ENCODE results near the gene MPLKIP.
"Not testable (repeated sequence)": the region's sequence is repeated elsewhere in the genome, so short reads cannot be mapped to it uniquely, and the experiment has no call there.

Gene MPLKIP

DNA sequence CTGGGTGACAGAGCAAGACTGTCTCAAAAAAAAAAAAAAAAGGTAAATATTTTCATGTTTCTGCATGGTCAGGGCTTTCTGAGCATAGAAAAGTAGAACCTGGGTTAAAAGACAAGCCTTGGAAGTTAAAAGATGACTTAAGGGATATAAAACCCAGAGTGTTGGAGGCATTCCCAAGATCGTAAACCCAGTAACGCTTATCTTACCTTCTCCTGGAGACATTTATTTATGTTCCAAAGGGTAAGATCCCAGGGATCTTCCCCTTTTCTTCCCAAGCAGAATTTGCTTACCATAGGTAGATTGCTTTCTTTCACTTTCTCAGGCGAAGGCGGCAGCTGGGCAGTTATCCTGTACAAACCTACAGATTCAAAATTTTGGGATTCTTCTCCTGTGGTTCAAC, 22.6 kb upstream of the MPLKIP start:
- H3K27me3 ChIP-seq (ENCODE audit: control insufficient read depth in 1 of 2, insufficient read depth in 2 of 2, low read length in 2 of 2): no peaks in the 10 kb centered on the region
- H3K4me3 ChIP-seq (ENCODE audit: low read length in 2 of 2): no peak overlapping the region

DNA sequence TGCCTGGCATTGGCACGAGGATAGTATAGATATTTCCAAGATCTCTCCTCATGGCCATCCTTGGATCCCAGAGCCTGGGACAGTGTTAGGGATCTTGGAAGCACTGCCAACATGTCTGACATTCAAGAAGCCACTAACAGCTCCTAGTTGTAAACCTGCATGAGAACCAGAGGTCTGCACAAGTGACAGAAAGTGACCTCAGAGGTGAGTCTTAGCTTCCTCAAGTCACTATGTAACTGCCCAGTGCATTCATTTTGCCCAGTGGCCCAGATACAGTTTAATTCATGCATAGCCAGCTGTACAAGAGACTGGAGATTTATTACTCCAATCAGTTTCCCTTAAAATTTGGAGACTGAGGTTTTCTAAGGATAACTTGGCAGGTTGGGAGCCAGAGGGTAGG, 17.1 kb upstream of the MPLKIP start:
- Histone ChIP-seq H3K27me3 (ENCODE audit: control insufficient read depth in 1 of 2, insufficient read depth in 2 of 2, low read length in 2 of 2) (no peaks in the 10 kb centered on the region), H3K4me3 (ENCODE audit: low read length in 2 of 2) (no peak overlapping the region), H3K36me3 (ENCODE audit: control insufficient read depth in 2 of 2, insufficient read depth in 2 of 2, low read length in 2 of 2) (no peaks in the 10 kb centered on the region), H3K9me3 (ENCODE audit: control insufficient read depth in 2 of 2, low read length in 2 of 2) (no peaks in the 10 kb centered on the region), H3K9ac (ENCODE audit: low read length in 2 of 2) (no peak overlapping the region), H3K4me1 (ENCODE audit: control insufficient read depth, insufficient read depth, low read length) (no peaks in the 10 kb centered on the region), H3K27ac (ENCODE audit: low read length) (no peak overlapping the region)

More for the DNA sequence above, 22.6 kb upstream of the MPLKIP start:
- Histone ChIP-seq H3K4me1 (ENCODE audit: control insufficient read depth, insufficient read depth, low read length) (no peaks in the 10 kb centered on the region), H3K9me3 (ENCODE audit: control insufficient read depth in 2 of 2, low read length in 2 of 2) (no peaks in the 10 kb centered on the region), H3K27ac (ENCODE audit: low read length) (no peak overlapping the region), H3K36me3 (ENCODE audit: control insufficient read depth in 2 of 2, insufficient read depth in 2 of 2, low read length in 2 of 2) (no peaks in the 10 kb centered on the region), H3K9ac (ENCODE audit: low read length in 2 of 2) (no peak overlapping the region)

DNA sequence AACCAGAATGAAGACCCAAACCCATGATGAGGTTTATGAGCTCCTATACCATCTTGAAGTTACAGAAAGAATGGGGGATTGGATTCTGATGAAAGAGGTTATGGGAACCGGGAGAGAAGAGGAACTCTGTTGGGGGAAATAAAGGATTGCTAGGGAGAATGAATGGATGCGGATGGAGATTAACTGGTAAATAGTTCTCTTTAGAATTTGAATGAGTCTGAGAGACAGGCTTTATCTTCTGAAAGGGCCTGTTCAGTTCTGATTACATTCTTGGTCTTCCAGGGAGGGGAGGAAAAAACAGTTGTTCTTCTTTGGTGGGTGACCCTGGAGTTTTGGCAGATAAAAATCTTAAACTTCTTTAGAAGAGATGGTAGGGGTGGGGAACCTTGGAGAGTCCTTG, 14.2 kb upstream of the MPLKIP start:
- Histone ChIP-seq H3K4me1 (ENCODE audit: control insufficient read depth, insufficient read depth, low read length) (no peaks in the 10 kb centered on the region), H3K27ac (ENCODE audit: low read length) (no peak overlapping the region), H3K9me3 (ENCODE audit: control insufficient read depth in 2 of 2, low read length in 2 of 2) (no peaks in the 10 kb centered on the region), H3K27me3 (ENCODE audit: control insufficient read depth in 1 of 2, insufficient read depth in 2 of 2, low read length in 2 of 2) (no peaks in the 10 kb centered on the region), H3K4me3 (ENCODE audit: low read length in 2 of 2) (no peak overlapping the region), H3K36me3 (ENCODE audit: control insufficient read depth in 2 of 2, insufficient read depth in 2 of 2, low read length in 2 of 2) (no peaks in the 10 kb centered on the region), H3K9ac (ENCODE audit: low read length in 2 of 2) (no peak overlapping the region)

DNA sequence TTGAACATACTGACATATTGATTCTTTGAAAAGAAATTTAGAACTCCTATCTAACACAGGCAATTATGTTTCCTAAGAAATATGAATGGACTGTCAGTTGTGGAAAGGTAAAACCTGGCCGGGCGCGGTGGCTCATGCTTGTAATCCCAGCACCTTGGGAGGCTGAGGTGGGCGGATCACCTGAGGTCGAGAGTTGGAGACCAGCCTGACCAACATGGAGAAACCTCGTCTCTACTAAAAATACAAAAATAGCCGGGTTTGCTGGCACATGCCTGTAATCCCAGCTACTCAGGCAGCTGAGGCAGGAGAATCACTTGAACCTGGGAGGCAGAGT, 13.8 kb upstream of the MPLKIP start:
- H3K4me1 ChIP-seq (ENCODE audit: control insufficient read depth, insufficient read depth, low read length); H3K4me3 ChIP-seq (ENCODE audit: low read length in 2 of 2); H3K27ac ChIP-seq (ENCODE audit: low read length); H3K9ac ChIP-seq (ENCODE audit: low read length in 2 of 2); H3K36me3 ChIP-seq (ENCODE audit: control insufficient read depth in 2 of 2, insufficient read depth in 2 of 2, low read length in 2 of 2); H3K27me3 ChIP-seq (ENCODE audit: control insufficient read depth in 1 of 2, insufficient read depth in 2 of 2, low read length in 2 of 2); H3K9me3 ChIP-seq (ENCODE audit: control insufficient read depth in 2 of 2, low read length in 2 of 2): not testable (repeated sequence)

DNA sequence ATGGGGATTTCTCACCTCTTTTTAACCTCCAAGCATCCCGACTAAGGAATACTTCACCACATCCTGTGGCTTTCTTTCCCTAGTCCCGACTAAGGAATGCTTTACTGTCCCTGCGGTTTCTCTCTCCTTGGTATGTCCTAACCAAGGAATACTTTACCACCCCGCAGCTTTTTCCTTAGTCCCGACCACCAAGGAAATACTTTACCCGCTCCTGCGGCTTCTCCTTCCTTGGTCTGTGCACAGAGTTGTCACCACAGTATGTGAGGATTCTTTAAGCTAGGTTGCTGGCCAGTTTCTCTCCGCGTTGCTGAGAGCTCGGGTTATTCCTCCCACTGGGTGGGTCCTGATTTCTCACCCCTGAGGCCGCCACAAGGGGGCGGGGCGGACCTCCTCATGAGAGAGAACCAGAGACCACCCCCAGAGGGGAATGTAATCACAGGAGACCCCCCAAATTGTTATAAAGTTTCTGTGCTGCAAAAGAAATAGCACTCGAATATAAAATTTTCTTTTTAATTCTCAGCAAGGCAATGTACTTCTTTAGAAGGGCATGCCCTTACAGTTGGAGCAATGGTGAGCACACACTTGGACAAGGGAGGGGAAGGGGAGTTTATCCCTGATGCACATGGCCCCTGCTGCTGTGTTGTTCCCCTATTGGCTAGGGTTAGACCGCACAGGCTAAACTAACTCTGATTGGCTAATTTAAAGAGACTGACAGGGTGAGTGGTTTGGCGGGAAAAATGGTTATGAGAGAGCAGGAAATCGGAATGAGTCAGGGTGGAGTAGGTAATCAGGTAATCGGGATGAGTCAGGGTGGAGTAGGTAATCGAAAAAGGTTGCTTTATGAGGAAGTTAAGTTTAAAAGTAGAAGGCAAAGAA, 13.2 kb upstream of the MPLKIP start:
- no peaks in the 10 kb centered on the region for H3K9me3 ChIP-seq (ENCODE audit: control insufficient read depth in 2 of 2, low read length in 2 of 2)
- no peaks in the 10 kb centered on the region for H3K36me3 ChIP-seq (ENCODE audit: control insufficient read depth in 2 of 2, insufficient read depth in 2 of 2, low read length in 2 of 2)
- H3K9ac ChIP-seq (ENCODE audit: low read length in 2 of 2): no peak overlapping the region
- no peaks in the 10 kb centered on the region for H3K27me3 ChIP-seq (ENCODE audit: control insufficient read depth in 1 of 2, insufficient read depth in 2 of 2, low read length in 2 of 2)
- no peaks in the 10 kb centered on the region for H3K4me1 ChIP-seq (ENCODE audit: control insufficient read depth, insufficient read depth, low read length)
- H3K27ac ChIP-seq (ENCODE audit: low read length): no peak overlapping the region
- no peak overlapping the region for H3K4me3 ChIP-seq (ENCODE audit: low read length in 2 of 2)

DNA sequence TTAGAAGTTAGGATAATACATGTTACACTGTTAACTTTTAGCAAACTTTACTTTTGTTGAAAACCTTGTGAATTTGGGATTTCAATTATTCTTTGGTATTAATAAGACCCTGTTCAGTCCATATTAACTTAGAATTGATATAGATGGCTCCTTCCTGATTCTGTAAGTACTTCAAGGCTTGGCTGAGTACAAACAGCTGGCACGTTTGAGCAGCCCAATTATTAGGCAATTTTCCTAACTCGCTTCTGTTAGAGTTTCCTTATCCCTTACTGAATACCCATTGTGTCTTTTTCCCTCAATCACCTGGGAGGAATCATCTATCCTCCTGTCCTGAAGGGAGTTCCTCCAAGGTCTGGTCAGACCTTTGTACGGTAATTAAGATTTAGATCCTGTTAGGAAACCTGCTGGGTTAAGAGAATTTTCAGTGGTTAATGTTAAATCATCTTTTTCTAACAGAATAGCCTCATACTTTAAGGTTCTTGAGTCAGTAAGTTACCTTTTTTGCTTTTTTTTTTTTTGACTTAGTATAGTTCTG, 11.2 kb upstream of the MPLKIP start:
- H3K4me1 ChIP-seq (ENCODE audit: control insufficient read depth, insufficient read depth, low read length); H3K36me3 ChIP-seq (ENCODE audit: control insufficient read depth in 2 of 2, insufficient read depth in 2 of 2, low read length in 2 of 2); H3K4me3 ChIP-seq (ENCODE audit: low read length in 2 of 2); H3K9me3 ChIP-seq (ENCODE audit: control insufficient read depth in 2 of 2, low read length in 2 of 2); H3K27ac ChIP-seq (ENCODE audit: low read length); H3K27me3 ChIP-seq (ENCODE audit: control insufficient read depth in 1 of 2, insufficient read depth in 2 of 2, low read length in 2 of 2); H3K9ac ChIP-seq (ENCODE audit: low read length in 2 of 2): not testable (repeated sequence)

DNA sequence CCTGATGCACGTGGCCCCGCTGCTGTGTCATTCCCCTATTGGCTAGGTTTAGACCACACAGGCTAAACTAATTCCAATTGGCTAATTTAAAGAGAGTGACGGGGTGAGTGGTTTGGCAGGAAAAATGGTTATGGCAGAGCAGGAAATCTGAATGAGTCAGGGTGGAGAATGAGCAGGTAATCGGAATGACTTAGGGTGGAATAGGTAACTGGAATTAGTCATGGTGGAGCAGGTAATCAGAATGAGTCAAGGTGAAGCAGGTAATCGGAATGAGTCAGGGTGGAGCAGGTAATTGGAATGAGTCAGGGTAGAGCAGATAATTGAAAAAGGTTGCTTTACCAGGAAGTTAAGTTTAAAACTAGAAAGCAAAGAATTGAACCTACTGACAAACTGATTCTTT, 7.5 kb upstream of the MPLKIP start:
- not testable (repeated sequence) for H3K4me1 ChIP-seq (ENCODE audit: control insufficient read depth, insufficient read depth, low read length); H3K4me3 ChIP-seq (ENCODE audit: low read length in 2 of 2); H3K27ac ChIP-seq (ENCODE audit: low read length); H3K36me3 ChIP-seq (ENCODE audit: control insufficient read depth in 2 of 2, insufficient read depth in 2 of 2, low read length in 2 of 2); H3K27me3 ChIP-seq (ENCODE audit: control insufficient read depth in 1 of 2, insufficient read depth in 2 of 2, low read length in 2 of 2); H3K9ac ChIP-seq (ENCODE audit: low read length in 2 of 2); H3K9me3 ChIP-seq (ENCODE audit: control insufficient read depth in 2 of 2, low read length in 2 of 2)

DNA sequence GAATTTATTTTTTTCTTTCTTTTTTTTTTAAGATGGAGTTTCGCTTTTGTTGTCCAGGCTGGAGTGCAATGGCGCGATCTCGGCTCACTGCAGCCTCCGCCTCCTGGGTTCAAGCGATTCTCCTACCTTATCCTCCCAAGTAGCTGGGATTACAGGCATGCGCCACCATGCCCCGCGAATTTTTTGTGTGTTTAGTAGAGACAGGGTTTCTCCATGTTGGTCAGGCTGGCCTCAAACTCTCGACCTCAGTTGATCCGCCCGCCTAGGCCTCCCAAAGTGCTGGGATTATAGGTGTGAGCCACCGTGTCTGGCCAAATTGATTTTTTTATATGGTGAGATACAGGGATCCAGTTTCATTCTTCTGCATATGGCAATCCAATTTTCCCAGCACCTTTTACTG, 5.5 kb upstream of the MPLKIP start:
- not testable (repeated sequence) for H3K9me3 ChIP-seq (ENCODE audit: control insufficient read depth in 2 of 2, low read length in 2 of 2); H3K9ac ChIP-seq (ENCODE audit: low read length in 2 of 2); H3K4me3 ChIP-seq (ENCODE audit: low read length in 2 of 2); H3K27me3 ChIP-seq (ENCODE audit: control insufficient read depth in 1 of 2, insufficient read depth in 2 of 2, low read length in 2 of 2); H3K27ac ChIP-seq (ENCODE audit: low read length); H3K36me3 ChIP-seq (ENCODE audit: control insufficient read depth in 2 of 2, insufficient read depth in 2 of 2, low read length in 2 of 2); H3K4me1 ChIP-seq (ENCODE audit: control insufficient read depth, insufficient read depth, low read length)

DNA sequence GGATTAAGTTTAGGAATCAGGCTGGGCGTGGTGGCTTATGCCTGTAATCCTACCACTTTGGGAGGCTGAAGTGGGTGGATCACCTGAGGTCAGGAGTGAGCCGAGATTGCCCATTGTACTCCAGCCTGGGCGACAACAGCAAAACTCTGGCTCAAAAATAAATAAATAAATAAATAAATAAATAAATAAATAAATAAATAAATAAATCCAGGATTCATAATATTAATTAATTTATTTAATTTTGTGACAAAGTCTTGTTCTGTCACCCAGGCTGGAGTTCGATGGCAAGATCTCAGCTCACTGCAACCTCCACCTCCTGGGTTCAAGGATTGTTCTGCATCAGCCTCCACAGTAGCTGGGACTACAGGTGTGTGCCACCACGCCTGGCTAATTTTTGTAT, 4.6 kb upstream of the MPLKIP start:
- Histone ChIP-seq H3K27ac (ENCODE audit: low read length) (no peak overlapping the region), H3K9me3 (ENCODE audit: control insufficient read depth in 2 of 2, low read length in 2 of 2) (no peaks in the 10 kb centered on the region), H3K4me3 (ENCODE audit: low read length in 2 of 2) (no peak overlapping the region), H3K27me3 (ENCODE audit: control insufficient read depth in 1 of 2, insufficient read depth in 2 of 2, low read length in 2 of 2) (no peaks in the 10 kb centered on the region), H3K4me1 (ENCODE audit: control insufficient read depth, insufficient read depth, low read length) (peaks cover 3% of the 10 kb centered on the region), H3K36me3 (ENCODE audit: control insufficient read depth in 2 of 2, insufficient read depth in 2 of 2, low read length in 2 of 2) (no peaks in the 10 kb centered on the region), H3K9ac (ENCODE audit: low read length in 2 of 2) (no peak overlapping the region)

DNA sequence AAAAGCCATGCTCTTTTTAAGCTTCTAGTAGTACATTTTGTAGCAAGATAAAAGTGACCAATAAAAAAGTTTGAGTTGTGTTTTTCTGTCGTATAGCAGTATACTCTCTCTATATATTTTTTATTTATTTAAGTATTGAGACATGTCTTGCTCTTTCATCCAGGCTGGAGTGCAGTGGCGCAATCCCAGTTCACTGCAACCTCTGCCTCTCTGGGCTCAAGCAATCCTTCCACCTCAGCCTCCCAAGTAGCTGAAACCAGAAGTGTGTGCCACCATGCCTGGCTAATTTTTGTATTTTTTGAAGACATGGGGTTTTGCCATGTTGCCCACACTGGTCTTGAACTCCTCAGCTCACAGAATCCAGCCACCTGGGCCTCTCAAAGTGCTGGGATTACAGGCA, 3.1 kb upstream of the MPLKIP start:
- H3K9ac ChIP-seq (ENCODE audit: low read length in 2 of 2): no peak overlapping the region
- H3K9me3 ChIP-seq (ENCODE audit: control insufficient read depth in 2 of 2, low read length in 2 of 2): no peaks in the 10 kb centered on the region
- H3K27ac ChIP-seq (ENCODE audit: low read length): no peak overlapping the region
- no peak overlapping the region for H3K4me3 ChIP-seq (ENCODE audit: low read length in 2 of 2)
- H3K4me1 ChIP-seq (ENCODE audit: control insufficient read depth, insufficient read depth, low read length): peaks cover 5% of the 10 kb centered on the region
- H3K36me3 ChIP-seq (ENCODE audit: control insufficient read depth in 2 of 2, insufficient read depth in 2 of 2, low read length in 2 of 2): no peaks in the 10 kb centered on the region
- H3K27me3 ChIP-seq (ENCODE audit: control insufficient read depth in 1 of 2, insufficient read depth in 2 of 2, low read length in 2 of 2): no peaks in the 10 kb centered on the region

DNA sequence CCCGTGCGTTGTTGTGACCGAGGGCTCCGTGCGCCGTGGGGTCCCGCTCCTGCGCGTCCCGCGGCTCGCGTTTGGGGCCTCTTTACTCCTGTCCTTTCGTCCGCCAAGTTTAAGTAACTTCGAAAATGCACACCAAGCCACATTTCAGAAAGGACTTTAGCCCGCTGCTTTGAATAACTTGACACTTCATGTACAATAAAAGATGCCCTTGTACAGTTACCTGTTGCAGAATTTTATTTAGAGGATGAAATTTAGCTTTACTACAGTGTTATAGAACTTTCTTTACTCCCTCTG, 842 bp upstream of the MPLKIP start:
- Histone ChIP-seq H3K4me1 (ENCODE audit: control insufficient read depth, insufficient read depth, low read length) (peaks cover 10% of the 10 kb centered on the region), H3K27me3 (ENCODE audit: control insufficient read depth in 1 of 2, insufficient read depth in 2 of 2, low read length in 2 of 2) (no peaks in the 10 kb centered on the region), H3K36me3 (ENCODE audit: control insufficient read depth in 2 of 2, insufficient read depth in 2 of 2, low read length in 2 of 2) (no peaks in the 10 kb centered on the region), H3K27ac (ENCODE audit: low read length) (peak overlapping the region; percentile 86), H3K9ac (ENCODE audit: low read length in 2 of 2) (peak overlapping the region; percentile 78 to 88), H3K9me3 (ENCODE audit: control insufficient read depth in 2 of 2, low read length in 2 of 2) (no peaks in the 10 kb centered on the region), H3K4me3 (ENCODE audit: low read length in 2 of 2) (peak overlapping the region; percentile 79 to 94)

Measured in stomach smooth muscle (tissue), 2 donors.